Measurements from ENCODE around the gene KIAA1755. TPM values are rescaled to one million over a fixed set of nuclear protein-coding genes. Genes with fewer than 3 reads are reported as not detected.
A peak's percentile ranks its signal among the peaks of the same experiment; 100 is the strongest.

Gene KIAA1755
- total and polyA plus RNA-seq, 2 of the 4 experiments (the other 2 are of a cell fraction): 2.5 to 5.1 TPM

- Histone ChIP-seq H2BK15ac (ENCODE audit: low read depth, low read length) (no peak overlapping the region), H4K8ac (ENCODE audit: low read depth in 2 of 2, low read length in 2 of 2) (no peak overlapping the region), H3K9me3 (ENCODE audit: control insufficient read depth, insufficient read depth, low read length) (peaks cover 15% of the 10 kb centered on the region), H3K4ac (ENCODE audit: low read depth, low read length) (no peak overlapping the region), H3K4me2 (ENCODE audit: low read depth, low read length) (no peak overlapping the region), H2AK5ac (ENCODE audit: low read depth, low read length) (peak overlapping the region; percentile 2; the same call in 1 of the 2 replicates), H3K79me1 (ENCODE audit: low read depth in 1 of 2, low read length in 2 of 2) (no peaks in the 10 kb centered on the region), H3K9ac (ENCODE audit: low read depth, low read length) (no peak overlapping the region), H4K5ac (ENCODE audit: low read depth, low read length) (no peak overlapping the region), H3K9me1 (ENCODE audit: insufficient read depth, low read length) (no peaks in the 10 kb centered on the region), H3K56ac (ENCODE audit: extremely low read depth, insufficient read depth, low read length) (no peak overlapping the region), H2BK20ac (ENCODE audit: low read depth, low read length) (no peak overlapping the region), H3K36me3 (ENCODE audit: control insufficient read depth, insufficient read depth, low read length) (peaks cover 17% of the 10 kb centered on the region), H3K4me1 (ENCODE audit: control insufficient read depth, insufficient read depth, low read length) (peaks cover 7% of the 10 kb centered on the region), H2BK120ac (ENCODE audit: low read depth, low read length) (no peak overlapping the region), H2AK9ac (replicated peaks; ENCODE audit: low read depth, low read length, poor library complexity) (no peak overlapping the region), H3K27ac (ENCODE audit: insufficient read depth, low read length) (no peak overlapping the region), H3K4me3 (ENCODE audit: insufficient read depth, low read depth, low read length) (no peak overlapping the region), H4K91ac (ENCODE audit: insufficient read depth, low read depth, low read length) (peak overlapping the region; percentile 15), H3K23ac (ENCODE audit: low read depth, low read length) (no peak overlapping the region), H3K14ac (replicated peaks; ENCODE audit: low read depth, low read length) (no peak overlapping the region), H2BK5ac (ENCODE audit: low read depth, low read length, poor library complexity, severe bottlenecking) (no peak overlapping the region), H3K27me3 (ENCODE audit: control insufficient read depth, insufficient read depth, low read length) (no peaks in the 10 kb centered on the region), H3K18ac (ENCODE audit: low read depth, low read length) (no peak overlapping the region), H2AFZ (replicated peaks; ENCODE audit: low read length, poor library complexity) (no peak overlapping the region), H4K20me1 (ENCODE audit: insufficient read depth, low read length) (no peaks in the 10 kb centered on the region)
- intact Hi-C loops (cut with micrococcal nuclease): no loop called here
- ChIA-PET CTCF (interaction anchor here (0.5 kb wide), 1 partner anchor 8 kb away, joined by 5 read pairs; no protein-coding TSS in a partner anchor), POLR2A (ENCODE audit: unreplicated experiment) (no interaction called here)
- no peak for TF ChIP-seq BHLHE40 (IDR thresholded peaks at IDR 0.05; ENCODE audit: low read depth, low read length)
- no peak for TF ChIP-seq MAZ (IDR thresholded peaks at IDR 0.05; ENCODE audit: borderline replicate concordance, low read depth, low read length)
- TF ChIP-seq MXI1 (IDR thresholded peaks at IDR 0.05; ENCODE audit: borderline replicate concordance, low read depth, low read length): no peak
- dilution Hi-C loops (cut with HindIII; ENCODE audit: low sequenced_read_pairs, unreplicated experiment): no loop called here
- WGBS, 2 experiments (ENCODE audit: extremely low coverage in 2 of 2, insufficient read length in 1 of 2): 45% methylated on average over 5 of the region's 14 CpGs; no CpG with 5 or more reads in 1 of the 2 experiments
- BruUV-seq (replicated peaks): no TSS peak
- no peak for ATAC-seq (ENCODE audit: low read depth)
- DNase-seq: no peak
- in situ Hi-C loops (cut with MboI; ENCODE audit: low sequenced_read_pairs): no loop called here
These were observed 14.0 kb downstream of the KIAA1755 start for GRCh38 chr20:38246357-38247165.

Measured in IMR-90 (cell line).